CD1c-positive myeloid dendritic cell (primary cell): ENCODE data around the gene MPC1L.
A peak's percentile ranks its signal among the peaks of the same experiment; 100 is the strongest.

ENCODE experiments used
- DNase-seq: peaks from one replicate; pipeline ENCODE4 v3.0.0-alpha.2; 2016; ENCODE audit errors: extremely low spot score

The MPC1L gene

GRCh38 chrX:40628506-40628905 lies 5.3 kb downstream of the MPC1L start:
- DNase-seq, result no peak

GRCh38 chrX:40632199-40632598 lies 9.0 kb downstream of the MPC1L start:
- DNase-seq, result no peak

GRCh38 chrX:40637687-40638086 lies 14.5 kb downstream of the MPC1L start:
- DNase-seq, result no peak

- peak; percentile 73 for DNase-seq
These were observed 20.9 kb downstream of the MPC1L start for GRCh38 chrX:40644176-40644575.

GRCh38 chrX:40644821-40645358 lies 21.7 kb downstream of the MPC1L start:
- peak; percentile 80 for DNase-seq

GRCh38 chrX:40646489-40647306 lies 23.5 kb downstream of the MPC1L start:
- DNase-seq, result peak; percentile 29

- peak; percentile 94 for DNase-seq
These were observed 24.3 kb downstream of the MPC1L start, which contains the start of gene CXorf38 for GRCh38 chrX:40647307-40648197. Gene CXorf38 (minus strand): TSS chrX:40647561. CDS start chrX:40647520, 41 bp downstream.

GRCh38 chrX:40651620-40652223 lies 28.5 kb downstream of the MPC1L start:
- peak; percentile 72 for DNase-seq

GRCh38 chrX:40652664-40653063 lies 29.4 kb downstream of the MPC1L start:
- DNase-seq, result peak; percentile 9

- DNase-seq, result no peak
These were observed 30.3 kb downstream of the MPC1L start for GRCh38 chrX:40653535-40653934.

GRCh38 chrX:40660381-40660780 lies 37.2 kb downstream of the MPC1L start:
- DNase-seq, result no peak

GRCh38 chrX:40661489-40661888 lies 38.3 kb downstream of the MPC1L start:
- no peak for DNase-seq

GRCh38 chrX:40663078-40663740 lies 40.0 kb downstream of the MPC1L start:
- no peak for DNase-seq

- DNase-seq, result no peak
These were observed 40.8 kb downstream of the MPC1L start for GRCh38 chrX:40663880-40664630.

- no peak for DNase-seq
These were observed 47.9 kb downstream of the MPC1L start for GRCh38 chrX:40671126-40671525.
